ELF-1 (cell line): ENCODE measurements around the gene GLCCI1.
A peak's percentile ranks its signal among the peaks of the same experiment; 100 is the strongest.
"Not testable (repeated sequence)": the region's sequence is repeated elsewhere in the genome, so short reads cannot be mapped to it uniquely, and the experiment has no call there.

Experiments used
- DNase-seq: peaks from one replicate; pipeline ENCODE4 v3.0.0-alpha.2; 2016; ENCODE audit warnings: low read depth, low spot score

The GLCCI1 gene

DNA sequence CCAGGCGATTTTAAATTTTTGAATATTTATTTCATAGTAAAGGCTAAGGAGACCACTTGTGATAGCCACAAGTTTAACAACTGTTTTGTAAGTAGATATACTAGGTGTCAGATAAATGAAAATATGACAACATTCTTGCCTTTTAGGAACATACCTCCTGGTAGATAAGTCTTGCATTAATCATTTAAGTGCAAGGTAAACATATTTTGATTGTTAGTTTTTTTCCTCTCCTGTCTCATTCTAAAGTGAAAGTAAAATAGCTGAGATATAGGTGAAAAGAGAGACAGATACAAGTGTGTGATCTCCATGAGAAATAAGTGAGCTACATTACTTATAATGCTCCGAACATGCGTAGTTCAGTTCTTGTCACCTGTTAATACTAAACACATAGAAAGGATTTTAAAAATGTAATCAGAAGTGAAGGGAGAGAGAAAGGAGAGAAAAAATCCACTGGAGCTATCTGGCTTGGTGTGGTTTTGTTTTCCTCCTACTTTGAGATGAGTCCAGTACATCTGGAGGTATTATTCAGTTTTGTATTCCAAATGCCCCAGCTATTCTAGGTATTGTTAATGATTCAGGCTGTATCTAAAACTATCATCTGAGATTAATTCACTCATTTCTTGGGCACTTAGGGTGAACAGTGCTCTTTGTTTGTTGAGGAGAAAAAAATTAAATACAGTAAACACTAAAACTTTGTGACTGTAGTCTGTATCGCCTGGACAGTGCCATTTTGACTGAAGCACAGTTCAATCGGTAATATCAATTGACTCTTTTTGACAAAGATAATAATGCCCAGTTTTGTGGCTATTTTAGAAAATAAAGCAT is 21.2 kb downstream of the GLCCI1 start:
- no peak for DNase-seq

DNA sequence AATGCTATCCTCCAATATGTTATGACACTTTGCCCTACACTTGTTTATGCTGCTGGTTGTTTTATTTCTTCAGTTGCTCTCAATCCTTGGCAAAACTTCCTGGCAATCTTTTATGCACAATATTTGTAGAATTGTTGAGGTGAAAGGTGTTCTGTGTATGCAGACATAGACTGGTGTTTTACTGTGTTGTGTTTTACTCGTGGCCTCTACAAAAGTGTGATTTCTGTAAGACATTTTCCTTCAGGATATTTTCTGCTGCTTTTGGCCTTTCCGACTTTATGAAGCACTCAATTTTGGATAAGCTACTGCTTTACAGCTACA is 21.8 kb downstream of the GLCCI1 start:
- DNase-seq = no peak

- no peak for DNase-seq
Measured at GRCh38 chr7:7992506-7992905, 23.9 kb downstream of the GLCCI1 start.

DNA sequence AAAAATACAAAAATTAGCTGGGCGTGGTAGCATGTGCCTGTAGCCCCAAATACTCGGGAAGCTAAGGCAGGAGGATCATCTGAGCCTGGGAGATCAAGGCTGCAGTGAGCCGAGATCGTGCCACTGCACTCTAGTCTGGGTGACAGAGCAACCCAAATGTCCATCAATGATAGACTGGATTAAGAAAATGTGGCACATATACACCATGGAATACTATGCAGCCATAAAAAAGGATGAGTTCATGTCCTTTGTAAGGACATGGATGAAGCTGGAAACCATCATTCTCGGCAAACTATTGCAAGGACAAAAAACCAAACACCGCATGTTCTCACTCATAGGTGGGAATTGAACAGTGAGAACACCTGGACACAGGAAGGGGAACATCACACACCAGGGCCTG is 26.8 kb downstream of the GLCCI1 start:
- not testable (repeated sequence) for DNase-seq

GRCh38 chr7:7996568-7996967 is 28.0 kb downstream of the GLCCI1 start:
- peak; percentile 22 for DNase-seq

DNA sequence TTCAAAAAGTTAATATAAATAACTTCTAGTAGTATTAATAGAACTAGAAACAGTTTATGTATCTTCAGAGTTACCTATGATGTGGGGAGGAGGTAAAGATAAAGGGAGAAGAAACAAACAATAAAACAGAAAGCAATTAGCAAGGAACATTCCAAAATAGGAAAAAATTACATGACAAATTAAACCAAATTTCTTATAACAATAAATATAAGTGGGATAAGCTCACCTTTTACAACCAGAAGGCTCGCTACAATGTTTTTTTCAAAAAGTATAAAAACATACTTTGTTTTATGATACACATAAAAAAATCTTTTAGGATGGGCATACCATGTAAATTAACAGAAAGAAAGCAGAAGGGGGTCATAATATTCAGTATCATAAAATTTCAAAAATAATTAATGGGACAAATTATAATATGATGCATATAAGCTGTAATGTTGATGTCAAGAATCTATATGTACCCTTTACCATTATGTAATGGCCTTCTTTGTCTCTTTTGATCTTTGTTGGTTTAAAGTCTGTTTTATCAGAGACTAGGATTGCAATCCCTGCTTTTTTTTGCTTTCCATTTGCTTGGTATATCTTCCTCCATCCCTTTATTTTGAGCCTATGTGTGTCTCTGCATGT is 31.8 kb downstream of the GLCCI1 start:
- DNase-seq = no peak

DNA sequence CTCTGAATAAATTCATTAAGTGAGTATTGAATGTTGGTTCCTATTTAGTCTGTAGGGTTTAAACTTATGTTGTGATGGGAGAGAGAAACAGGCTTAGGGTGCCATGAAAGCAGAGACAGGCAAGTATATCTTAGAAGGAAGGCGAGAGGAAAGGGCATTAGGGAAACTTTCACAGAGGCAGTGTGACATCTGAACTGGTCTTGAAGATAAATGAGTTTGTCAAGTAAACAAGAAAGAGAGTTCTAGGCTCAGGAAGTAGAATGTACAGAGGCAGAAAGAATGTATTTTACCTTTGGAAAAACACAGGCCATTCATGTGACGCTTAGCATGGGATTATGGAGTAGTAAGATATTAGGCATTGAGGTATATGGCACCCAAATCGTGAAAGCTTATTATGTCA is 34.5 kb downstream of the GLCCI1 start:
- no peak for DNase-seq

DNA sequence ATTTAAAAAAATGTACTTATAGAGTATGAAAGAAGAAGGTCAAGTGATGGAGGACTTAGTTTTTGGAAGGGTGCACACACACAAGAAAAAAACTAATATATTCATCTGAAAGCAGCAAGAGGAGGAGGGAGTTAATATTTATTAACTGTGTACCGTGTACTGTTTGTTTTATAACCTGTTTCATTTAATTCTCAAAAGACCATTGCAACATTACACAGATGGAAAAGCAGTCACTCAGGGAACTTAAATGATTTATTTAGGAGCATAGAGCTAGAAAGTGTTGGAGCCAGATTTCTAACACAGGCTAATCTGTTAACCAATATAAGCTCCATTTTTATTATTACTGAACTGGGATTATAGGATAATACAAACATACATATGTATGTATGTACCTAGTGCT is 36.7 kb downstream of the GLCCI1 start:
- no peak for DNase-seq

DNA sequence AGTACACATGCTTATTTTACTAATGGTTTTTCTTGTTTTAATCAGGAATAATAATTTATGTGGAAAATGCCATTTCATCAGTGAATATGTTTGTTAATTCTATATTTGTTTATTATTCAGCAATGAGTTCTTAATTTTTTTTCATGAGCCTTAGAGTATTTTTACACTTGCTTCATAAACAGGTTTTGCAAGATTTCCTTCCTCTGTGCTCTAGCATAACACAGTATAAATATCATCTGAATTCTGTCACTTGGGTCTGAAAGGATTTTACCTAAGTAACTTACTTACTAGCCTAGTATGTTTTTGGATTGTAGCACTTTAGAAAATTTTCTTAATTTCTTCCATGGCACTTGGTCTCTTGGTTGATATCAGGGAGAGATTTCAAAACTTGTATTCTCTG is 45.8 kb downstream of the GLCCI1 start:
- no peak for DNase-seq

- DNase-seq = no peak
Measured at GRCh38 chr7:8015100-8015745, 46.6 kb downstream of the GLCCI1 start.

- DNase-seq = no peak
Measured at GRCh38 chr7:8015746-8016120, 47.1 kb downstream of the GLCCI1 start.

DNA sequence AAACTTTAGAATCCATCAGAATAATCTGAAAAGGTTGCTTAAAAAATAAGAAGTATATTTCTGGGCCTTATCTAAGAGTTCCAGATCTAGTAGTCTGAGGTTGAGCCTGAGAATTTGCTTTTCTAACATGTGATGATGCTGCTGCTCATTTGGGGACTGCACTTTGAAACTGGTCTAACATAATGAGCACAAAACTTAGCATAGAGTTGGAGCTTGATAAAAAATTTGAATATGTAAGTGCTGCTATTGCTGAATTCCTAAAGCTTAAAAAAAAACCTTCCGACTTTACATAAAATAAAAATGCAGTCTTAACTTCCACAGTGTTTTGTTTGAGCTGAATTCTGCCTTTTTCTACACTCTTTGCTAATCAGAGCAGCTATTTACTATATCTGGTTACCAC is 48.8 kb downstream of the GLCCI1 start:
- no peak for DNase-seq

DNA sequence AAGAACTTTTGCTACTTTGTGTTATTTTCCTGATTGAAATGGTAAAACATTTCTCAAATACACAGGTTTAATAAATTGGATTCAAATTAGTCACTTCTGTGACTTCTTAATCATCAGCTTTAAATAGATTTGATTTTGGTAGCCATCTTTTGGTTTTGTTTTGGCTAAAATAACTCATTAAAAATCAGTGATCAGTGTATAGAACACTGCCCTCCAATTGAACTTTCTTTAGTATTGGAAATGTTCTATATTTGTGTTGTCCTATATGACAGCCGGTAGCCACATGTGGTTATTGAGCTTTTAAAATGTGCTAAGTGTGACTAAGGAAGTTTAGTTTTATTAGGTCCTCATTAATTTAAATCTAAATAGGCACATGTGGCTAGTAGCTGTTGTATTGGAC is 50.4 kb downstream of the GLCCI1 start:
- no peak for DNase-seq

- no peak for DNase-seq
Measured at GRCh38 chr7:8022628-8023027, 54.0 kb downstream of the GLCCI1 start.

DNA sequence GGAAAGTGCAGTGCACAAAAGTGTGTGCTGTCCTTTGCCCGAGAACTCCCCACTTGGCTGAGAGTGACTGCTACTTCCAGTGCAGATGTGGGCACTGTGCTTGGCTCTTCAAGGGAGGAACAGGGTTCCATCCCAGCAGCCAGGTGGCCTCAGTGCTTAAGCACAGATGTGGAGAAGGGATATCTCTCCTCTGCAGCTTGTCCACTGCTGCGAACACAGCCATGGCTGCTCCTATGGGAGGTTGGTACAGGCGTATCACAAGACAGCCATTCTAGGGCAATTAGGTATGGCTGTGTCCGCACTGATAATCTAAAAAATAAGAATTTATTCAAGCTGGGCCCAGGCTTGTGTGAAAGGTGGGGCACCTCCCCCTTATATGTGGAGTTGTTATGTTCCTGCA is 66.6 kb downstream of the GLCCI1 start:
- DNase-seq = peak; percentile 4

DNA sequence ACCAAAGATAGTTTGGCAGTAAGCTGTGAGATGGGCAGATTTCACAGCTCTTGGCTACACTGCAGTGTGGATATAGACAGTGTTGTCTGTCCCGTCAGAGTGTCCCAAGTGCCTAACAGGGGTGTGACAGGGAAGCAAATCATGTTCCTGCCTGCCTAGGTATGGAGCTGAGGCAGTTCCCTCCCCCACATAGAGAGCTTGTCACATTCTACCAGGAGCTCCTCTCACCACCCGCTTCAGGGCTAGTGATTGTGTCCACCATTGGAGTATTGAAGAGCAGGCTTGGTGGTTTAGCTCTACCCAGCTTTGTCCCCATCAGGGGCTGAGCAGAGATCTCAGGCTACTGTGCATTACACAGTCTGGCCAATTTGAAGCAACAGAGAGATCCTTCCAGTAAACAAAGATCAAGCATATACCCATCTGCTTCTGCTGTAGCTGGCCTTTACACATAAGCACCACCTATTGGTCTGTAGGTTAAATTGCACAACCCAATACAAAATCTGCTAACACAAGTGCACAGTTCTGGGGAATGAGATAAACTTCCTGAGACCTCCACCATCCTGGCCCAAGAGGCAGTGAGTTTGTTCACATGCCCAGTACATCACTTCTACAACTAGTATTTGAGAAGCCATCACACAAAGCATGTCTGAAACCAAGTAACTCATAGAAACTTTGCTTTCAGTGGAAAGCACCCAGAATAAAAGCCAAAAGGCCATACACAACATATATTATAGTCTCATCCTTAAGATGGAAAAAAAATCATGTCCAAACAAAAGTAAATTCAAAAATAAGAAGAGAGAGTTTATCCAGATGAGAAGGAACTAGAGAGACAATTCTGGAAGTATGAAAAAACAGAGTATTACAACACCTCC is 67.3 kb downstream of the GLCCI1 start:
- peak; percentile 48 for DNase-seq

DNA sequence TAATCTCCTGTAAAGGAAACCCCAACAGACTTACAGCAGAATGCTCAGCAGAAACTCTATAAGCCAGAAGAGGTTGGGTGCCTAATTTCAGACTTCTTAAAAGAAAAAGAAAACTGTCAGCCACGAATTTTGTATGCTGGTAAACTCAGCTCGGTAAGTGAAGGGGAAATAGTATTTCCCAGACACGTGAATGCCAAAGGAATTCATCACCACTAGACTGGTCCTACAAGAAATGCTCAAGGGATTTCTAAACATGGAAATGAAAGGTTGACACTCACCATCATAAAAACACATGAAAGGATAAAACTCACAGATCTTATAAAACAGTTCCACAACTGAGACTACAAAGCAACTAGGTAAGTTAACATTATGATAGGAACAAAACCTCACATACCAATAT is 68.6 kb downstream of the GLCCI1 start:
- DNase-seq = no peak

GRCh38 chr7:8040768-8041369 is 72.3 kb downstream of the GLCCI1 start:
- no peak for DNase-seq

DNA sequence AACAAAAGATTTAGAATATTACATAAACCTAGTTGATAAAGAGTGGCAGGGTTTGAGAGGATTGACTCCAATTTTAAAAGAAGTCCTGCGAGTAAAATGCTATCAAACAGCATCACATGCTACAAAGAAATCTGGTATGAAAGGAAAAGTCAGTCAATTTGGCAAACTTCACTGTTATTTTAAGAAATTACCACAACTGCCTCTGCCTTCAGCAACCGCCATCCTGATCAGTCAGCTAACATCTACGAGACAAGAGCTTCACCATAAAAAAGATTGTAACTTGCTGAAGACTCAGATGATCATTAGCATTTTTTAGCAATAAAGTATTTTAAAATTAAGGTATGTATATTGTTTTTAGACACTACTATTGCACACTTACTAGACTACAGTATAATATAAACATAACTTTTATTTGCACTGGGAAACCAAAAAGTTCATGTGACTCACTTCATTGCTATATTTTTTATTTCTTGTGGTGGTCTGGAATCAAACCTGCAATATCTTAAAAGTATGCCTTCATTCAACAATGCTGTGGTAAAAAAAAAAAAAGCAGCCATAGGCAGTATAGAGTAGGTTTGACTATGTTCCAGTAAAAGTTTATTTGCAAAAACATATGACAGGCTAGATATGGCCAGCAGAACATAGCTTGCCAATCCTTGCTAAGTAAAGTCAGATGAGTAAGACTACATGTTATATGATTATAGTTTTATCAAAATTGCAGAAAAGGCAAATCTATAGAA is 74.4 kb downstream of the GLCCI1 start:
- DNase-seq = no peak

GRCh38 chr7:8044761-8045430 is 76.3 kb downstream of the GLCCI1 start:
- DNase-seq = no peak
